Amygdala (tissue), 56 donors: ENCODE measurements around the gene NAT10.
"Not testable (repeated sequence)": the region's sequence is repeated elsewhere in the genome, so short reads cannot be mapped to it uniquely, and the experiment has no call there.

Experiments used
- DNase-seq, 56 donors: peaks; one replicate each; lab custom pipeline; 2025; lab: John Stamatoyannopoulos, UW

NAT10 gene

DNA sequence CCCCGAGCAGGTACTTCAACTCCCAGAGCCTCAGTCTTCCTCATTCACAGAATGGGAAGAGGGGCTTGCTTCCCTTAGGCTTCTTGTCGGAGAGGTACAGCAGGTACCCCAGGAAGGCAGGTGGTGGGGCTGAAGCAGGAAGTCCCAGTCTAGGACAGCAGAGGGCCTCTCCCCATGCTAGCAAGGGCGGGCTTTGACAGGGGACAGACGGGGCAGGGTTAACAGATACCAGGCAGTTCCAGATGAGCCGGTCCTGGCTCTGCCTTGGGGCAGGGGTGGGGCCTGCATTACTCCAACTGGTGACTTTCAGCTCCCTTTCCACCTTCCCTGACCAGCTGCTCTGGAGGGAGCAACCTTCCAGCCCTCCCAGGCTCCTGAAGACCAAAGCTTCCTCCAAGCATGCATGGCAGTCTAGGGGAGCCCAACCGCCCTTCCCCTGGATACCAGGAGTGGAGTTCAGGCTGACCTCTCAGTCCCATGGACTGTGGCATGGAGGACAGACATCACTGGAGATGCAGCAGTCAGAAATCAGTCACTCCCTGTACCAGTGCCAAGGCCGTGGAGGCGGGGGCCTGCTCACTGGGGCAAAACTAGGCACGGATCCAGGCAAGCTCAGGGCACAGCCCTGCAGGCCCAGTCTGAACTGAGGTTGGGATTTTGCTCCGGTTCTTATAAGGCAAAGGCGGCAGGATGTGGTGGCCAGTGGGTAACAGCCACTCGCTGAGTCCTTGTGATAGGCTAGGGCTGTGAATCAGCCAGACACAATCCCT, 60.5 kb downstream of the NAT10 start:
- peak in 8 of 56 donors; percentile 6 to 50 (median 28) for DNase-seq

DNA sequence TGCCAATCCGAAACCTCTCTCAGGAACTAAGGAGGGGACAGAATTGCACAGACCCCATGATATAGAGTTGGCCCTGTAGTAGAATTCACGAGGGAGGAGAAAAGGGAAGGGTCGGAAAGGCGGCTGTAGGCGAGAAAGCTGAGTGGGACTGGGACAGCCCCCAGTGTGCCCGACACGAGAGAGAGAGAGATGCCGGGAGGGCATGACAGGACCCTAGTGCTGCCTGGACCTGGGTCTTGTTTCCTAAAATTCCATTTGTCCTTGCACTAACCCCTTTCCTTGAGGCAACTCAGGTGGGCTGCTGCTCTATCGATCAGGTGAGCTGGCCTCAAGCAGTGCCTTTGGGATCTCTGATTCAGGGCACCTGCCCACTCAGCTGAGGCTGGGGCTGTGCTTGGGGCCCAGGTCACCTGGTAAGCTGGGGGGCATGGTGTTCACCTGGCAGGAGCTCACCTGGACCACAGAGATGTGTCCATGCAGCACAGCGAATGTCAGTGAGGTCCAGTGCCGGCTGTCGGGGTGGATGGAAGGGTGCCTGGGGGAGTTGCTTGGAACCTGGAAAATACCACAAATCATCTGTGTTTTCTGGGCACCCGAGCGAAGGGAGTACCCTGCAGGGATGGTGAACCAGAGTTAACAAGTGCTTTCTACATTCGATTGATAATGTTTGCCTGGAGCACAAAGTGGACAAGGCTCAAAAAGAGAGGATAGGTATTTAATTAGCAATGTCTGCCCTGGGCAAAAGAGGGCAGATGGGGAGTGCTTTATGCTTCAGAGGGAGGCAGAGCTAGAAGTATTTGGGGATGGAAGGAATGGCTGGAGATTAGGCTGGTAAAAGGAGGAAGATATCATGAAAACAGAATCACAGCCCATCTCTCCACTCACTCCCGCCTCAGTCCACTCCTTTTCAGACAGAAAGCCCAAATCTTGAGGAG, 61.6 kb downstream of the NAT10 start:
- no peak for DNase-seq

DNA sequence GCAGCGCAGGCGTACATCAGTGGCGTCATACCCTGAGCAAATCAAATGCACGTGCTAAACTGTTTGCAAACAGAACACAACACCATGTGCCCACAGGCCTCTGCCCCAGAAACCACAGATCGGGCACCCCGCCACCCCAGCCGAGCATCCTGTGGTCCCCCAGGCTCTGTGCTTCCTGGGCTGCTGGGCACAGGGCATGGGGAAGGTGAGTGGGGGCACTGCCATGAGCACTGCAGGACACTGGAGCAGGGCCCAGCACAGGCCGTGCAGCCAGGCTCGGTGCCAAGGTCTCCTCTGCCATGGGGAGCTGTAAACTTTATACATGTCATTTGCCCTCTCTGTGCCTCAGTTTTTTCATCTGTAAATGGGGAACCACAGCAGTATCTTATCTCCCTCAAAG, 62.5 kb downstream of the NAT10 start:
- no peak for DNase-seq

DNA sequence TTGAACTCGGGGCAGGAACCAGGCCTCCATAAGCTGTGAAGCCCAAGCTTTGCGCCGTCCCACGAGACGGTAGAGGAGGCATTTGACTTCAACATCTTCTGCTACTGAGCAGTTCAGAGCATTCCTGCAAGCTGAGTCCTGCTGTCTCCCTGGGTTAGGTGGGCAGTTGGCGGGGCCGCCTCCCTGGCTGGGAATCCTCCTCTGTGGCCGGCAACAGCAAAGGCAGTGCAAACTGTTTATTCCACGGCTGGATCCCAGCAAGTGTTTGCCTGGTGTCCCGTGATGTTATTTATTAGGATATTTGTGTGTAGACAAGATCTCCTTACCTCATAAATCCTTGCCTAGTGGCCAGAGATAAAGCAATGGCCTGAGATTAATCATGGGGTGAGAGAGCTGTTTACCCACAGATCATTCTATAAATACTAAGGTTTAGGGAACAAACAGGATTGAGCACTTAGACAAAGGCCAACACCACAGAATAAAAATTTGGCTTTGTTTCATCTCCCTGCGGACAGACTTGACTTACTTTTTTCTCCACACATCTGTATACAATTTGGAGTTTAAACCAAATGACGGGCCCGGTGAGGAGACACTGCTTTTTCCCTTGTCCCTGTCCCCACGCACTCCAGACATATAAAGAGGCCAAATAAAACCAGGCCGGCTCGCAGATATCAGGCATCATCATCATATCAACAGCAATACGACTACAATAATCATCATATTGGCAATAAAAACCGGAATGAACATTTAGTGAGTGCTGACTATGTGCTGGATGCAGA, 63.4 kb downstream of the NAT10 start:
- DNase-seq, result no peak

DNA sequence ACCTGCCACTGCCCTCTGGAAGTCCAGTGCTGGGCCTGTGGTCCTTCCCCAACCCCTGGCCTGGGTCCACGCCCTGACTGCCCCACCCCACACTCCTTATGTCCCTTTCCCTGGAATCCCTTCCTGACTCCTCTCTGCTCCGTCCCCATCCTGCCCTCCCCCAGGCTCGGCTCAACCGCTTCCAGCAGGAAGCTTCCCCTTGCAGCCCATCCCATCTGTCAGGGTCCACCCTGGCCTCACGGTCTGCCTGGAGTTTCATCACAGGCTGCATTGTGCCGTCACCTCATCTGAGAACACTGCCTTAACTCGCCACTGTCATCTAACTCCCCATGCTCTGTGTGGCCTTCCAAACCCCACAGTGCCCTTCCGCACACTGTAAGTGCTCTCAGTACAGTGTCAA, 64.3 kb downstream of the NAT10 start:
- DNase-seq, result no peak

DNA sequence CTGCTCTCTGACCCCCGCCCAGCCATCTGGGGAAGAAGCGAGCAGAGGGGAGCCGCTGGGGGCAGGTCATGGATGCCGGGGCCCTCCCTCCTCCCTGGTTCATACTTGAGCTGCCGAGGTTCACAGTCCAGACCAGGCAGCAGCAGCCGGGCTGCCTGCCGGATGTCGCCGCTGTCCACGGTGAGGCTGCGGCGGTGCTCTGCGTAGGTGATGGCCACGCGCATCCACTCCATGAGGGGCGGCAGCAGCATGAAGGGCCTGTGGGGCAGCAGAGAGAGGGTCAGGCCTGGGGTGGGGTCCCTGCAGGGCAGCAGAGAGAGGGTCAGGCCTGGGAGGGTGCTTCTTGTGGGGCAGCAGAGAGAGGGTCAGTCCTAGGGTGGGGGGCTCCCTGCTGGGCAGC, 67.6 kb downstream of the NAT10 start:
- no peak for DNase-seq

DNA sequence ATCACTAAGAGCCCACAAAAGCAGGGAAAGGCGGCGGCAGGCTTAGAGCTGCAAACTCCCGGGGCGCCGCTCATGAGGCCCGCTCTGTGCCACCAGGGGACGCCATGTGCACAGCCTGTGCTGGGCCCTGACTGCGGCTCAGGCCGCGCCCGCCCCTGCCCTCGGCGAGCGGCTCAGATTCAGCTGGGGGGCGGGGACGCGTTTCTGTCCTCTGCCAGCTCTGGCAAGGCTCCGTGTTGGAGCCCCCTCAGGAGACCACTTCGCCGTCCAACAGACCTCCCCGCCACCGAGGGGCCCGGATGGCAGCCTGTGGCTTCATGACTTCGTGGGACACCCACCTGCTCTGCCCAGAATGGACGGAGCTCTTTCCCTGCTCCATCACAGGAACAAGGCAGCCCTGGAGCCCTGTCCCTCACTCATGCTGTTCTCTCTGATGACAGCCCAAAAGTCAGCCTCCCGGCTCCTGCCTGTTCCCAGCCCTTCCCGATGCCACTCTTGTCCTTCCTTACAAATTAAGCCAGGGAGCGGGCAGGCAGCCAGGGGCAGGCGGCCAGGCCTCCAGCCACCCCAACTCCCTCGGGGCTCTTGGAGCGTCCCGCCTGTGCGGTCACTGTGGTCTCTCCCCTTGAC, 69.1 kb downstream of the NAT10 start:
- peak in 55 of 56 donors; percentile 17 to 89 (median 60) for DNase-seq

DNA sequence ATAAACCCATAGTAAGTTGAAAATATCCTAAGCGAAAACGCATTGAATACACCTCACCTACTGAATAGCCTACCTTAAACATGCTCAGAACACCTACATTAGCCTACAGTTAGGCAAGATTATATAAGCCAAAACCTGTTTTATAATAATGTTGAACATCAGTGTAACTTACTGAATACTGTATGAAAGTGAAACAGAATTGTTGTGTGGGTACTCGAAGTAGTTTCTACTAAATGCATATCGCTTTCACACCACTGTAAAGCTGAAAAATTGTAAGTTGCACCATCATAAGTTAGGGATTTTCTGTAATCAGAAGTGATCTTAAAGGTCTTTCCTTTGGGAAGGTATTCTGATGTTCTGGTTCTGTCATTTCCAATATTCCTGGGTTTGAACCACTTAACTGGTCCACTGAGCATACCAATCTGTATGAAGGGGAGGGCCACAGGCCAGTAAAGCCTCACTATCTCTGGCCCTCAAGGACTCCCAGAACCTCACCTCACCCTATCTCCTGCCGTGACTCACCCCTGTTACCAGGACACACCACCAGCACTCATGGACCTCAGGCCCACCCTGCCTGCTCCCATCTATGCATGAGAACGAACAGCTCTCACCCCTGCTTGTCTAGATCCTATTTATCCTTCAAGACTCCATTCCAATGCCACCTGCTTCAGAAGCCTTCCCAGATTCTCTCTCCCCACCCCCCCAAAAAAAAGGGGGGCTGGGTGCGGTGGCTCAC, 70.0 kb downstream of the NAT10 start:
- DNase-seq, result no peak

DNA sequence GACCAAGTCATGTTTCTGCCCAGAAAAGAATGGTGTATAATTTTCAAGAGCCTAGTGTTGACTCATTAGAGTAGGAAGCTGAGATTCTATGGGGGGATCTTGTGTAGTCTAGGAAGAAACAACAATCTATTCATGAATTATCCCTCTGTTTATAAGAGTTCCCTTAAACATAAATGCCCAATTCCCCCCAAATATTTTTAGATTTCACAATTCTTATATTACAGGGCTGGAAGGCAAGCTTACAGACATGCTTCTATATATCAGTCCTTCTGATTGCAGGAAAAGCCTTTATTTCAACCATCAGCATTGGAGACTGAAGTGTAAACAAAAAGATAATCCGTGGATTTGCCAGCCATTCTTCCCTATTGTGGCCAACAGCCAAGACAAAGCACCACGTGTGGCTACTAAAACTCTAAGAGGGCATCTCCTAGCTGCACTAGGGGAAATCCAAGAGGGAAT, 71.4 kb downstream of the NAT10 start:
- DNase-seq, result peak in 3 of 56 donors; percentile 16 to 44 (median 17)

DNA sequence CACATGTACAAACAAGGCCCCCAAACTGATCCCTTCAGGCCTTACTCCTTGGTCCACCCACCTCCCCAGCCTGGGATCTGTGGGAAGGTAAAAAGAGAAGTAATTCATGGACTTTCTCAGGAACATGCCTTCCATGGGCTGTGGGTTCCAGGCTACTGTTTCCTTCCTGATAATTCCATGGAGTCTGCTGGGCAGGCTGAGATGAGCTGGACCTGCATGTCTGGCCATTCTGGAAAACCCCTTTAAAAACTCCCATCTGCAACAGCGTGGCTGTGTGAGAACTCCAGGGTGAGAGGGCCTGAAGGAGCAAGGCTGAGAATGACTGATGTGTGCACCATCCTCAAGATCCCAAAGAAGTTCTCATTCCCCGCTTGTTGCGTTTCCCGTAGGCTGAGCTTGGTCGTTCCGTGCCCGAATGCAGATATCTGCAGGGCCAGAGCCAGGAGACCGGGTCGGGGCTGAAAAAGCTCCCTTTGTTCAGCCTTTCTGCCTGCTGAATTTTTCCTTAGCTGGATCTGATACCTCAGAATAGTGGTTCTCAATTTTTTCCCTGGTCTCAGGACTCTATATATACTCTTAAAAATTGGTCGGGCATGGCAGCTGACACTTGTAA, 72.9 kb downstream of the NAT10 start:
- peak in 4 of 56 donors; percentile 10 to 27 (median 22) for DNase-seq

DNA sequence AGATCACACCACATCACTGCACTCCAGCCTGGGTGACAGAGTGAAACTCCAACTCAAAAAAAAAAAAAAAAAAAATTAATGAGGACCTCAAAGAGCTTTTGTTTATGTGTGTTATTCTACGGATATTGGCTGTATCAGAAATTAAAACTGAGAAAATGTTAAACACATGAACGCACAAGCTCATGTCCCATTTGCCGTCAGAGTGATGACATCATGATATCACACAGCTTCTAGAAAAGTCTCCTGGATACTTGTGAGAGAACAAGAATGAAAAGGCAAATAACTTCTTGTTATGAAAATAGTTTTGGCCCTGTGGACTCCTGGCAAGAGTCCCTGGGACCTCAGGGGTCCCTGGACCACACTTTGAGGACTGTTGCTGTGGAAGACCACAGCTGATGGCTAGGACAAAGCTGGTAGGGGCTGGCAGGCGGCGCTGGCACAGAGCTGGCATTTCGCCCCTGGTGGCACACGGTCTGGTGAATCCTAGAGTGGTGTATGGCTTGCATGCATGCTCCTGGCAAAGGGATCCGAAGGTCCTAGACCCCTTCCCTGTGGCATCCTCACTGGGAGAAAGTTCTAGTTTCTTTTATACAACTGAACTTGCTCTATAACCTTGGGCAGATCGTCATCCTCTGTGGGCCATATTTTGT, 73.7 kb downstream of the NAT10 start:
- peak in 1 of 56 donors; percentile 40 for DNase-seq

DNA sequence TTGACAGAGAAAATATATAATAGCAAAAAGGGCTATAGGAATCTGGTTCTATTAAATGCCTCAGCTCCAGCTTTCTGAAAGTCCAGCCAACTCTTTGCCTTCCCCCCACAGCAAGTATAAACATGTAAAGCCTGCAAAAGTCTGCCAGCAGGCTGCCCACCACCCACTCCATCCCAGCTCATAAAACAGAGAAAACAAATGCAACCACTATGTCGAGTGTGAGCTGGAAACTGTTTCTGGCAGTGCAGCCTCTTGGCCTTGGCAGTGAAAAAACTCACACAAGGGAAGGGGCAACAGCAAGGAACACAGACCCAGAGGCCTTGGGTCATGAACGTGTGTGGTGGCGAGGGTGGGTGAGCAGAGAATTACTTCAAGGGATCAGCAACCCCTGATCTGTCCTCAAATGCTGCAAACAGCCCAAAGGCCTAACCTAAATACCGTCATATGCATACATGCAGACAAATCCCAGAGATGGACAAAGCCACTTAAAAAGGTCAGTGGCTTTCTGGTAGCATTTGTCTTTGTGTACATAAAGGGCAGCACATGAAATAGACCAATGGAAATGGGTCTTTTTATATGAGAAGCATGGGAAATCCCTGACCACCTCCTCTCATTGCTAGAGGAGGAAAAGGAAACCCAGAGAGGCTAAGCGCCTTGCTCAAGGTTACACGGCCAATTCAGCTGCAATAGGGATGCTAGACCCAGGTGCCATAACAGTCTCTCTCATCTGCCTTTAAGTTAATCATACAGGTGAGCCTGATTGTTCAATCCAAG, 74.8 kb downstream of the NAT10 start:
- DNase-seq, result peak in 2 of 56 donors; percentile 13 to 15

DNA sequence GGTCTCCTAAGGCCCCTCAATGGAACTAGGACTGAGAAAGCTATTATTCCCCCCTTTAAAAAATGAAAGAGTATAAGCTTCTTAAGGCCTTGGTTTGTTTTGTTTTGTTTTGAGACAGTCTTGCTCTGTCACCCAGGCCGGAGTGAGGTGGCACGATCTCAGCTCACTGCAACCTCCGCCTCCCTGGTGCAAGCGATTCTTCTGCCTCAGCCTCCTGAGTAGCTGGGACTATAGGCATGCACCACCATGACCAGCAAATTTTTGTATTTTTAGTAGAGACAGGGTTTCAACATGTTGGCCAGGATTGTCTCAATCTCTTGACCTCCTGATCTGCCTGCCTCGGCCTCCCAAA, 75.4 kb downstream of the NAT10 start:
- not testable (repeated sequence) for DNase-seq

DNA sequence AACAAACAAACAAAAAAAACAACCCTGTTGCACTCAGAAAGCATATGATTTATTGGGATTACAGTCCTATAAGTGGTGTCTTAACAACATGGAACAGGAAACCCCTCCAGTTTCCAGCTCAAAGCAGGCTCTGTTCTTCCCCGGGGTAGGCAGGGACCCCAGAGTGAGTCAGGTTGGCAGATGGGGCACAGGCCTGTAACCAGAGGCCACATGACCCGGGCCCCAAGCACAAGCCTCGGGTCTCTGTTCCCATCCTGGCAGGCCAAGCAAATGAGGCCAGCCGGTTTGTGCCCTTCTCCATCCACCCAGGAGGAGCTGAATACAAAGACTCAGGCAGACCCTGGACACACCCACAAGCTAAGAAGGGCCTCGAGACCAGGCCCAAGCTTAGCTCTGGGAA, 75.8 kb downstream of the NAT10 start:
- DNase-seq, result peak in 18 of 56 donors; percentile 10 to 59 (median 24)

DNA sequence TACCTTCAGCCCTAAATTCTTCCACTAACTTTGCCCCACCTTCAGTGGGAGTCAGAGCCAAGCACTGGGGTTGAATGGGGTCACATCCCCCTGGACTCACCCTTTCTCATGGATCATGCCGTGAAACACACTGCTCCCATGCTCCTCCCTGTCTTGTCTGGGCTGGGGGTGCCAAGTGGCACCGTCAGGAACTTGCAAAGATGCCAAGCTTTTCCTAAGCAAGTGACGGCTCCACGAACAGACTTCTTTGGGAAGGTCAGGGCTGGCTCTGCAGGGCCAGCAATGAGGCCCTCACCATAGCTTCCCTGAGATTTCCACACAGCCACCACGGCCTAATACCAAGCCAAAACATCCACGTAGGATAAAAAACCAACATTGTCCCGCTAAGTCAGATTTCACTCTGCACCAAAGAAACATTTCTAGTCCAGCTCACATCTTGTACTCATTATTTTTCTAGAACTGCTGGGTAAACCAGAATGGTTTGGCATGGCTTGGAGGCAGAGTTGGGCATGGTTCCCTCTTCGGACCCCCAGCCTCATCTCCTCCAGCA, 76.5 kb downstream of the NAT10 start:
- DNase-seq, result no peak

DNA sequence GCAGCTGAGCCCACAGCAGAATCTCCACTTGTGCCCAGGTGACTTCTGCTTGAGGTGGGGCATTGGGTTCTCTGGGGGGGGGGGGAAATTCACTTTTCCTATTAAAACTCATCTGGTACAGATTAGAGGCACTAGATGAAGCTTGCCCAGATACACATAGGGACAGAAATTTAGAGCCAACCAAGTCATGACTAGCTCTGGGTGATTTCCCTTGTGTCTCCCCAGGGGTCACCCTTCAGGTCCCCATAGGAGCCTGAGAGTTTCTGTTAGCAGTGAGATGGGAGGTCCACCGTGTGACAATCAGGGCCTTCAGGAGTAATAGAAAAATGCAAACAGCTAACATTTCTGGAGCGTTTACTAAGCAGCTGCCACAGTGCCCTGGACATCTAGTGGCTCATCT, 77.0 kb downstream of the NAT10 start:
- no peak for DNase-seq

DNA sequence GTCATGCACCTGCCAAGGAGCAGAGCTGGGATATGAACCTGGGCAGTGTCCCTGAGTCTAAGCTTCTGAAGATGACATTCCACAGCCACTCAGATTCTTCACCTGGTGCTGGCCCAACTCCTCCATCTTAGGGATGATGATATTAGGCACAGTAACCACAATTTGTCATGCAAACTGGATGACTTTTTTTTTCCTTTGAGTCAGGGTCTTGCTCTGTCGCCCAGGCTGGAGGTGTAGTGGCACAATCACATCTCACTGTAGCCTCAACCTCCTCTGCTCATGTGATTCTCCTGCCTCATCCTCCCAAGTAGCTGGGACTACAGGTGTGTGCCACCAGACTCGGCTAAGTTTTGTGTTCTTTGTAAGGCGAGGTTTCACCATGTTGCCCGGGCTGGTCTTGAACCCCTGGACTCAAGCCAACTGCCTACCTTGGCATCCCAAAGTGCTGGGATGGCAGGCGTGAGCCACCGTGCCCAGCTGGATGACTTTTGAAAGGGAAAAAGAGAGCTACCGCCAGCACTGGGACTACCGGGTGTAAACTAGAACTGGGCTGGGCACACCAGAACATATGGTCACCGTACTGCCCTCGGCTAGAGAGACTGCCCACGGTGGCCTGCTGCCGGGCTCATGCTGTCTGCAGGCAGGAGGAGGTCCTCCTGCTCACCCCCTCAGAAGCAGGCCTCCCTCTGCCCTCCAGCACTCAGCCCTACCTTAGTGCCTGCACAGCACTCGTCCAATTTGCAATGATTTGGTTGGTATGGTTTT, 77.7 kb downstream of the NAT10 start:
- no peak for DNase-seq
